ENCODE results near the gene CALD1. TPM values are rescaled to one million over a fixed set of nuclear protein-coding genes. Genes with fewer than 3 reads are reported as not detected.

The CALD1 gene
- total RNA-seq, 6 donors from 2014 or later, result 98.6 to 156 (median 124) TPM

DNA sequence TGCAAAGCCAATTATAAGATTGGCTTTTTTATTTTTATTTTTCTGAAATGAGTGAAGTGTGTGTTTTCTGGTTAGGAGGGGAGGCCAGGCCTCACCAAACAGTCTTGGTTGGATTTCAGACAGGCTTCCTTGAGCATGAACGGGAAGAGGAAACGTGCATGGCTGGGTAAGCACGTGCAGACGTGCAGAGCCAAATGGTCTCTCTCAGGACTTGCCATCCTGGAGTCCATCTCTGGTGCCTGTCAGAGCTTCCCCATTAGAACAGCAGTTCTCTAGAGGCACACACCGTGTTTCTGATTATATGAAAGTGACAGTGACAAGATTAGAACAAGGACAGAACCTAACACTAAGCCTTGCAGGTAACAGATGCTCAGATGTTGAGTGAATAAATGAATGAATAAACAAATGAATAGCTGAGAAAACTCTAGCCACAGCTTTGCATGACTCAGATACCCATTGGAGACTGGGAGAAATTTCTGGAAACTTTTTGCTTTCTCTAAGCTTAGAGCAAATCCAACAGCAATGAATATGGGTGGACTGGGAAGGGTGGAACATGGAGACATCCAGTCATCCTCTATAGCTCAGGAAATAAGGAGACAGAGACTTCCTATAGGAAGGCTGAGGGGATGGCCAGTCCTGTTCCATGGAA, 11.8 kb upstream of the CALD1 start:
- TF ChIP-seq, protein P1, sequence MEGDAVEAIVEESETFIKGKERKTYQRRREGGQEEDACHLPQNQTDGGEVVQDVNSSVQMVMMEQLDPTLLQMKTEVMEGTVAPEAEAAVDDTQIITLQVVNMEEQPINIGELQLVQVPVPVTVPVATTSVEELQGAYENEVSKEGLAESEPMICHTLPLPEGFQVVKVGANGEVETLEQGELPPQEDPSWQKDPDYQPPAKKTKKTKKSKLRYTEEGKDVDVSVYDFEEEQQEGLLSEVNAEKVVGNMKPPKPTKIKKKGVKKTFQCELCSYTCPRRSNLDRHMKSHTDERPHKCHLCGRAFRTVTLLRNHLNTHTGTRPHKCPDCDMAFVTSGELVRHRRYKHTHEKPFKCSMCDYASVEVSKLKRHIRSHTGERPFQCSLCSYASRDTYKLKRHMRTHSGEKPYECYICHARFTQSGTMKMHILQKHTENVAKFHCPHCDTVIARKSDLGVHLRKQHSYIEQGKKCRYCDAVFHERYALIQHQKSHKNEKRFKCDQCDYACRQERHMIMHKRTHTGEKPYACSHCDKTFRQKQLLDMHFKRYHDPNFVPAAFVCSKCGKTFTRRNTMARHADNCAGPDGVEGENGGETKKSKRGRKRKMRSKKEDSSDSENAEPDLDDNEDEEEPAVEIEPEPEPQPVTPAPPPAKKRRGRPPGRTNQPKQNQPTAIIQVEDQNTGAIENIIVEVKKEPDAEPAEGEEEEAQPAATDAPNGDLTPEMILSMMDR (IDR thresholded peaks at IDR 0.05), result no peak
- TF ChIP-seq EP300 (IDR thresholded peaks at IDR 0.05), result no peak
- TF ChIP-seq POLR2A (IDR thresholded peaks at IDR 0.05), result no peak
- TF ChIP-seq POLR2AphosphoS5 (IDR thresholded peaks at IDR 0.05), result no peak
- DNase-seq (no peak), ATAC-seq (ENCODE audit: low FRiP score in 2 of 2) (no peak)
- no peaks in the 10 kb centered on the region for H3K36me3 ChIP-seq
- H3K4me3 ChIP-seq, result no peak overlapping the region
- H3K27me3 ChIP-seq, result no peaks in the 10 kb centered on the region
- H3K4me1 ChIP-seq, result no peaks in the 10 kb centered on the region
- WGBS, 2 donors, result 69 to 78% methylated on average over 5 of the region's 5 CpGs
- H3K27ac ChIP-seq, result no peak overlapping the region
- no peaks in the 10 kb centered on the region for H3K9me3 ChIP-seq

DNA sequence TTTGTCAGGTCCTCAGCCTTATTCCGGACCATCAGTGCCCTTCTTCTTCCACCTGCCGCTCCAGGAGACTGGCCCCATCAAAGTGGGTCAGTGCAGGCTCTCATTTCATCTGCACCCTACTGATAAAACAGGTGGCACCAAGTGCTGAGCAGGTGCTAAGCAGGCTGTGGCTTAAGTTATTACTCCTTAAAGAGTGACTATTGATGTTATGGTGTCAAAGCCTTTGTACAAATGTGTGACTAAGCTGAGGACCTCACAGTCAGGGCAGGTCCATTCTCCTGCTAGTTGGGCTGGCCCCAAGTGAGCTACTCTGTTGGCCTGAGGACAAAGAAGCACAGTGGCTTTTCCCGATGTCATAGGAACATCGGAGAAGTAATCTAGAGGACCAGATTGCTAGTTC, 11.2 kb upstream of the CALD1 start:
- H3K27ac ChIP-seq, result no peak overlapping the region
- no peaks in the 10 kb centered on the region for H3K36me3 ChIP-seq
- DNase-seq (no peak), ATAC-seq (ENCODE audit: low FRiP score in 2 of 2) (no peak)
- no peaks in the 10 kb centered on the region for H3K9me3 ChIP-seq
- H3K27me3 ChIP-seq, result no peaks in the 10 kb centered on the region
- TF ChIP-seq POLR2A (IDR thresholded peaks at IDR 0.05) (no peak), EP300 (IDR thresholded peaks at IDR 0.05) (no peak)
- TF ChIP-seq, protein P1 (IDR thresholded peaks at IDR 0.05), result no peak
- WGBS, 2 donors, result 88 to 93% methylated on average over 4 of the region's 4 CpGs
- no peak overlapping the region for H3K4me3 ChIP-seq
- H3K4me1 ChIP-seq, result no peaks in the 10 kb centered on the region

DNA sequence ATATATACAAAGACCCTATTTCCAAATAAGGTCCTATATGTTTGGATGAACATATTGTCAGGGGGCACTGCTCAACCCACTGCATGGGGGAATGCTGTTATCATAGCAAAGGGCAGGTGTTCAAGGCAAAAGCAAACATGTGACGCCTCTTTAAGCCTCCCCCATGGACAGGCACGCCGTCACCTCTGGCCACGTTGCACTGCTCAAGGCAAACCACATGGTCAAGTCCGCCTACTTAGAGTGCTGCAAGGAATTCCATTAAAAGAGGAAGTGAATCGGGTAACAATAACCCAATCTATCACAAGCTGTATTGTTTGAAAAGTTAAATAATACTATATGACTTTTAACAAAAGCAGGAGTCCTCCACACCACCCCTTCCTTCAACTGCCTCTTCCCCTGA, 8.8 kb upstream of the CALD1 start:
- ATAC-seq (ENCODE audit: low FRiP score in 2 of 2) (no peak), DNase-seq (no peak)
- TF ChIP-seq EP300 (IDR thresholded peaks at IDR 0.05) (no peak), POLR2AphosphoS5 (IDR thresholded peaks at IDR 0.05) (no peak), POLR2A (IDR thresholded peaks at IDR 0.05) (no peak)
- TF ChIP-seq, protein P1 (IDR thresholded peaks at IDR 0.05), result no peak
- Histone ChIP-seq H3K36me3 (no peaks in the 10 kb centered on the region), H3K4me1 (no peaks in the 10 kb centered on the region), H3K4me3 (no peak overlapping the region), H3K9me3 (no peaks in the 10 kb centered on the region), H3K27me3 (no peaks in the 10 kb centered on the region), H3K27ac (no peak overlapping the region)
- WGBS, 2 donors, result 52 to 68% methylated on average over 6 of the region's 6 CpGs

DNA sequence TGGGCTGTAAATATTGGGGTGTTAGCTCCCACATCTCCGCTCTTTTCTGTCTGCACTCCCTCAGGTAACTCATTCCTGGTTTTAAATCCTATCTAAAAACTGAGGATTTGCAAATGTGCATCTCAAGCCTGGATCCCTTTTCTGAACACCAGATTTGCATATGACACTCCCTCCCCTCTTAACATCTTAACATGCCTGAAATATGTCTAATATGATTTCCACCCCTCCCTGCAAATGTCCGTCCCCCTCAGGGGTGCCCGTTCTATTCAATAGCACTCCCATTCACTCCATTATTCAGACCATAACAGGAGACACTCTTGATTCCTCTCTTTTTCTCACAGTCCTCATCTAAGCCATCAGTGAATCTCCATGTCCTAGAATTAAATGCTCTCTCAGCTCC, 8.3 kb upstream of the CALD1 start:
- Histone ChIP-seq H3K9me3 (no peaks in the 10 kb centered on the region), H3K27ac (no peak overlapping the region), H3K27me3 (no peaks in the 10 kb centered on the region), H3K4me1 (no peaks in the 10 kb centered on the region), H3K36me3 (no peaks in the 10 kb centered on the region), H3K4me3 (no peak overlapping the region)
- DNase-seq (no peak), ATAC-seq (ENCODE audit: low FRiP score in 2 of 2) (no peak)
- 76 to 77% methylated on average over 3 of the region's 3 CpGs for WGBS, 2 donors
- TF ChIP-seq, protein P1 (IDR thresholded peaks at IDR 0.05), result no peak
- TF ChIP-seq POLR2A (IDR thresholded peaks at IDR 0.05) (no peak), POLR2AphosphoS5 (IDR thresholded peaks at IDR 0.05) (no peak), EP300 (IDR thresholded peaks at IDR 0.05) (no peak)

DNA sequence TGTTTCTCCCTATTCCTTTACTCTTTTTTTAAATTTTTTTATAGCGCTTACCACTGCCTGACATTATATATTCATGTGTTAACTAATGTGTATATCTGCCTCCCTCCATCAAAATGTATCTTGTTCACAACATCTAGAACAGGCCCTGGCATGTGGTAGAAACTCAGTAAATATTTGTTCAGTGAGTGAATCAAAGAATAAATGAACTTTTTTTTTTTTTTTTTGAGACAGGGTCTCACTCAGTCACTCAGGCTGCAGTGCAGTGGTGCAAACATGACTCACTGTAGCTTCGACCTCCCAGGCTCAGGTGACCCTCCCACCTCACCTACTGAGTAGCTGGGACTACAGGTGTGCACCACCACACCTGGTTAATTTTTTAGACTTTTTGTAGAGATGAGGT, 7.5 kb upstream of the CALD1 start:
- no peaks in the 10 kb centered on the region for H3K36me3 ChIP-seq
- no peaks in the 10 kb centered on the region for H3K27me3 ChIP-seq
- ATAC-seq (ENCODE audit: low FRiP score in 2 of 2), result no peak
- H3K4me1 ChIP-seq, result no peaks in the 10 kb centered on the region
- no peak overlapping the region for H3K4me3 ChIP-seq
- no peak overlapping the region for H3K27ac ChIP-seq
- H3K9me3 ChIP-seq, result no peaks in the 10 kb centered on the region
- DNase-seq, result no peak
- WGBS, 2 donors, result 87 to 92% methylated on average over 2 of the region's 2 CpGs
- TF ChIP-seq POLR2AphosphoS5 (IDR thresholded peaks at IDR 0.05), result no peak
- TF ChIP-seq, protein P1 (IDR thresholded peaks at IDR 0.05), result no peak
- TF ChIP-seq EP300 (IDR thresholded peaks at IDR 0.05), result no peak
- TF ChIP-seq POLR2A (IDR thresholded peaks at IDR 0.05), result no peak

All from upper lobe of left lung (tissue), 6 donors.